HCT116 (cell line): ENCODE results near the gene VTI1A. TPM values are rescaled to one million over a fixed set of nuclear protein-coding genes. Genes with fewer than 3 reads are reported as not detected.

ENCODE experiments used
- ATAC-seq: fragments of 200-7000 bp; cut with Tn5 transposase; 2 replicates; pipeline ENCODE4 v1.9.1; 2020; ENCODE audit warnings: mild to moderate bottlenecking, moderate library complexity
- BruUV-seq: library from RNA; stranded (reverse); fragments of 400-500 nt; replicated peaks from 2 replicates; lab custom pipeline; 2021; lab: Mats Ljungman, UMichigan
- CTCF ChIA-PET: fragments of 300-600 bp; sonication (Branson Sonifier 250); formaldehyde crosslinking; loops from one replicate; lab custom pipeline; 2021; ENCODE audit warnings: antibody characterized with exemption; lab: Charles Lee
- POLR2A ChIA-PET: fragments of 300-600, 350-600 bp; sonication (Branson Sonifier 250); formaldehyde crosslinking; loops from one replicate; lab custom pipeline; 2021; ENCODE audit warnings: antibody characterized with exemption; lab: Charles Lee
- RAD21 ChIA-PET, 2 experiments: fragments of 300-600 bp; sonication (Branson Sonifier 250); formaldehyde crosslinking; loops; one replicate each; lab custom pipeline; 2023; ENCODE audit warnings: low total read pairs in 2 of 2; ENCODE audit not compliant: uncharacterized antibody in 2 of 2, unreplicated experiment in 2 of 2, low non-redundant PET in 1 of 2; lab: Charles Lee
- DNase-seq: peaks from one replicate; pipeline ENCODE4 v3.0.0-alpha.2; 2010; ENCODE audit warnings: low read depth, low spot score
- H2AFZ ChIP-seq: fragments of 200-600 bp; shearing (Covaris generic), sonication (generic); 2 replicates; pipeline ENCODE4 v1.6.1; 2017; ENCODE audit warnings: low read depth, mixed run types, mixed read lengths, antibody characterized with exemption, low read length; ENCODE audit not compliant: poor library complexity, severe bottlenecking
- H3K27ac ChIP-seq: 2 replicates; pipeline ENCODE4 v1.5.1; 2012; ENCODE audit warnings: low read depth, low read length
- H3K27me3 ChIP-seq: fragments of 200-600 bp; sonication (generic); 2 replicates; pipeline ENCODE4 v1.6.1; 2016; ENCODE audit warnings: mixed run types, low read length, mixed read lengths; ENCODE audit not compliant: insufficient read depth
- H3K36me3 ChIP-seq, 2 experiments: fragments of 200-500 bp in 1 of 2; fragments of 200-600 bp in 1 of 2; sonication (Bioruptor generic) in 1 of 2; sonication (generic) in 1 of 2; 2 replicates each; pipeline versions ENCODE4 v1.5.1 to v1.6.1; 2014 to 2016; ENCODE audit warnings: low read length in 2 of 2, inconsistent platforms in 1 of 2, mixed read lengths in 1 of 2, mixed run types in 1 of 2; ENCODE audit not compliant: insufficient read depth in 2 of 2, control insufficient read depth in 1 of 2
- H3K4me1 ChIP-seq, 2 experiments: fragments of 200-600 bp in 1 of 2; sonication (generic) in 1 of 2; 2 replicates each; pipeline versions ENCODE4 v1.5.1 to v1.6.1; 2012 to 2017; ENCODE audit warnings: low read length in 2 of 2, inconsistent platforms in 1 of 2, mild to moderate bottlenecking in 1 of 2, mixed read lengths in 1 of 2, mixed run types in 1 of 2, moderate library complexity in 1 of 2; ENCODE audit not compliant: insufficient read depth in 2 of 2, control insufficient read depth in 1 of 2
- H3K4me2 ChIP-seq: fragments of 200-600 bp; sonication (generic); 2 replicates; pipeline ENCODE4 v1.6.1; 2017; ENCODE audit warnings: mixed run types, low read length, mixed read lengths
- H3K4me3 ChIP-seq, 2 experiments: fragments of 200-600 bp in 1 of 2; sonication (generic) in 1 of 2; replicated peaks in 1 of 2; 2 replicates each; pipeline ENCODE4 v1.5.1; 2011 to 2016; ENCODE audit warnings: low read length in 2 of 2, control low read depth in 1 of 2, low read depth in 1 of 2, mild to moderate bottlenecking in 1 of 2, mixed read lengths in 1 of 2, mixed run types in 1 of 2
- H3K79me2 ChIP-seq: fragments of 200-600 bp; sonication (generic); 2 replicates; pipeline ENCODE4 v1.6.1; 2017; ENCODE audit warnings: mild to moderate bottlenecking, mixed run types, low read length, moderate library complexity, mixed read lengths; ENCODE audit not compliant: insufficient read depth
- H3K9ac ChIP-seq: fragments of 200-600 bp; sonication (generic); 2 replicates; pipeline ENCODE4 v1.6.1; 2016; ENCODE audit warnings: low read length, mixed read lengths
- H3K9me2 ChIP-seq: fragments of 200-600 bp; sonication (generic), shearing (Covaris generic); 2 replicates; pipeline ENCODE4 v1.6.1; 2017; ENCODE audit warnings: mixed run types, mild to moderate bottlenecking, moderate library complexity; ENCODE audit not compliant: insufficient read depth
- H3K9me3 ChIP-seq, 2 experiments: fragments of 200-500 bp in 1 of 2; fragments of 200-600 bp in 1 of 2; sonication (Bioruptor generic) in 1 of 2; sonication (generic) in 1 of 2; 2 replicates each; pipeline ENCODE4 v1.6.1; 2014 to 2017; ENCODE audit warnings: low read length in 2 of 2, mixed read lengths in 2 of 2, inconsistent platforms in 1 of 2, low read depth in 1 of 2, mild to moderate bottlenecking in 1 of 2, mixed run types in 1 of 2, moderate library complexity in 1 of 2; ENCODE audit not compliant: control insufficient read depth in 1 of 2, insufficient read depth in 1 of 2
- H4K20me1 ChIP-seq: fragments of 200-600 bp; sonication (generic), shearing (Covaris generic); 2 replicates; pipeline ENCODE4 v1.6.1; 2017; ENCODE audit warnings: mixed run types, mild to moderate bottlenecking, moderate library complexity; ENCODE audit not compliant: insufficient read depth
- SIN3A ChIP-seq: IDR thresholded peaks from 2 replicates; pipeline ENCODE4 v1.6.1; 2012; ENCODE audit warnings: low read depth
- ZBTB33 ChIP-seq: IDR thresholded peaks from 2 replicates; pipeline ENCODE4 v1.6.1; 2011; ENCODE audit warnings: mild to moderate bottlenecking, low read length, moderate library complexity; ENCODE audit not compliant: insufficient replicate concordance; ENCODE audit errors: extremely low read depth
- intact Hi-C: fragments of 100-400 bp; cut with micrococcal nuclease; formaldehyde crosslinking; loops from 2 replicates; pipeline ENCODE4 v1.10.0; 2022
- total RNA-seq: library from RNA; stranded (reverse); gene quantifications from one replicate; pipeline ENCODE4 v1.2.1, GENCODE V29; 2021; ENCODE audit not compliant: unreplicated experiment

The VTI1A gene
- total RNA-seq, 1 experiment from 2014 or later: 80.7 TPM

- ChIA-PET CTCF (interaction anchor here (1.4 kb wide), 2 partner anchors 11 to 573 kb away, joined by 3 to 5 read pairs; no protein-coding TSS in a partner anchor), POLR2A (no interaction called here)
Observed at GRCh38 chr10:112812586-112812985, 365.6 kb downstream of the VTI1A start.

More at GRCh38 chr10:112812586-112812985, 365.6 kb downstream of the VTI1A start:
- DNase-seq (no peak), ATAC-seq (no peak)
- intact Hi-C loops: loop anchor here (5.0 to 10.0 kb wide), 3 partner anchors 140 to 335 kb away; partner anchors contain the start of gene TCF7L2
- Histone ChIP-seq H3K27me3 (no peaks in the 10 kb centered on the region), H3K9me3 (no peaks in the 10 kb centered on the region), H3K4me2 (peak overlapping the region; percentile 63), H3K36me3 (peaks cover 0 to 13% of the 10 kb centered on the region in 2 experiments; a peak in 2 of 4 replicates), H3K9me2 (no peaks in the 10 kb centered on the region), H3K4me3 (peak overlapping the region in 1 of 2 experiments; percentile 18; a peak in 1 of 4 replicates), H3K9ac (peak overlapping the region; percentile 30), H4K20me1 (no peaks in the 10 kb centered on the region), H3K79me2 (peaks cover 3% of the 10 kb centered on the region; the same call in 1 of the 2 replicates), H2AFZ (no peak overlapping the region), H3K4me1 (peaks cover 77 to 87% of the 10 kb centered on the region in 2 experiments), H3K27ac (peak overlapping the region; percentile 78)
- no TSS peak for BruUV-seq
- RAD21 ChIA-PET: interaction anchor here in 1 of 2 experiments (0.9 kb wide), 1 partner anchor 11 kb away, joined by 3 read pairs; no protein-coding TSS in a partner anchor
- TF ChIP-seq SIN3A: no peak
- no peak for TF ChIP-seq ZBTB33
